ENCODE measurements around the gene C11orf68.

DNA sequence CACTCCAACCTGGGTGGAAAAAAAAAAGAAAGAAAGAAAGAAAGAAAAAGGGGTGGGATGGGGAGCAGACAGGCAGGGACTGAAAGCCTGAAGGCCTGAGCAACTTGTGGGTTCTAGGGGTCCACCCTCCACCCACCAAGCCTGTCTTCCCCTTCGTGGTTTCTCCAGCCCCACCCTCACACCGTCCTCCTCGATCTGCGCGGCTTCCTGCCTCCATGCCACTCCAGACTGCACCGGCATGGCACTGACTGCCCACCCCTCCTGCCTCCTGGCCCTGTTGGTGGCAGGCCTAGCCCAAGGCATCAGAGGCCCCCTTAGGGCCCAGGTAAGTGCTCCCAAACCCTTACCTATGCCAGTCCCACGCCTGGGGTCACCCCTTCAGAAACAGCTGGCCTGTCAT, 39.2 kb downstream of the C11orf68 start, which contains the start of gene CTSW:
- TF ChIP-seq, protein P1, sequence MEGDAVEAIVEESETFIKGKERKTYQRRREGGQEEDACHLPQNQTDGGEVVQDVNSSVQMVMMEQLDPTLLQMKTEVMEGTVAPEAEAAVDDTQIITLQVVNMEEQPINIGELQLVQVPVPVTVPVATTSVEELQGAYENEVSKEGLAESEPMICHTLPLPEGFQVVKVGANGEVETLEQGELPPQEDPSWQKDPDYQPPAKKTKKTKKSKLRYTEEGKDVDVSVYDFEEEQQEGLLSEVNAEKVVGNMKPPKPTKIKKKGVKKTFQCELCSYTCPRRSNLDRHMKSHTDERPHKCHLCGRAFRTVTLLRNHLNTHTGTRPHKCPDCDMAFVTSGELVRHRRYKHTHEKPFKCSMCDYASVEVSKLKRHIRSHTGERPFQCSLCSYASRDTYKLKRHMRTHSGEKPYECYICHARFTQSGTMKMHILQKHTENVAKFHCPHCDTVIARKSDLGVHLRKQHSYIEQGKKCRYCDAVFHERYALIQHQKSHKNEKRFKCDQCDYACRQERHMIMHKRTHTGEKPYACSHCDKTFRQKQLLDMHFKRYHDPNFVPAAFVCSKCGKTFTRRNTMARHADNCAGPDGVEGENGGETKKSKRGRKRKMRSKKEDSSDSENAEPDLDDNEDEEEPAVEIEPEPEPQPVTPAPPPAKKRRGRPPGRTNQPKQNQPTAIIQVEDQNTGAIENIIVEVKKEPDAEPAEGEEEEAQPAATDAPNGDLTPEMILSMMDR (IDR thresholded peaks at IDR 0.05; ENCODE audit: insufficient read depth, low read length), result no peak
- no peak for TF ChIP-seq REST (IDR thresholded peaks at IDR 0.05; ENCODE audit: insufficient replicate concordance, low read depth)

Data from HL-60 (cell line).